HFFc6 (cell line): ENCODE measurements around the gene ELL3. TPM values are rescaled to one million over a fixed set of nuclear protein-coding genes. Genes with fewer than 3 reads are reported as not detected.

Experiments
- DNase-seq: peaks from one replicate; pipeline ENCODE4 v3.0.0-alpha.2; 2018
- H3K27ac Mint-ChIP-seq: 2 replicates; pipeline ENCODE4 v1.8.0; 2020; ENCODE audit warnings: mild to moderate bottlenecking, mixed read lengths
- H3K27me3 Mint-ChIP-seq: 2 replicates; pipeline ENCODE4 v1.8.0; 2021; ENCODE audit warnings: mild to moderate bottlenecking, moderate library complexity, mixed read lengths; ENCODE audit not compliant: insufficient read depth
- H3K36me3 Mint-ChIP-seq: 2 replicates; pipeline ENCODE4 v1.8.0; 2021; ENCODE audit warnings: low read depth, mixed read lengths
- H3K4me1 Mint-ChIP-seq: 2 replicates; pipeline ENCODE4 v1.8.0; 2020; ENCODE audit warnings: low read depth, mixed read lengths
- H3K4me3 Mint-ChIP-seq: 2 replicates; pipeline ENCODE4 v1.8.0; 2020; ENCODE audit warnings: mild to moderate bottlenecking, moderate library complexity, mixed read lengths
- H3K9me3 Mint-ChIP-seq: 2 replicates; pipeline ENCODE4 v1.8.0; 2020; ENCODE audit warnings: mild to moderate bottlenecking, mixed read lengths
- CTCF ChIP-seq: fragments of 200-600 bp; sonication (generic); IDR thresholded peaks from 2 replicates; pipeline ENCODE4 v1.5.0; 2021; ENCODE audit warnings: antibody characterized with exemption, mild to moderate bottlenecking
- total RNA-seq, 6 experiments: library from RNA; stranded (reverse); fragmentation: NEBNext Ultra II Directional; extraction: Animal tissue kit (Norgen Biotek cat#: 25700); gene quantifications; 2 replicates in 1 of 6; 3 replicates in 5 of 6; pipeline ENCODE4 v1.2.3, GENCODE V29; 2021

The ELL3 gene
- total RNA-seq, 6 experiments from 2014 or later, result 0.91 to 1.5 (median 1.1) TPM

GRCh38 chr15:43793647-43794046 lies 16.9 kb upstream of the ELL3 start:
- H3K4me3 Mint-ChIP-seq, result peak overlapping the region; percentile 98
- DNase-seq, result no peak
- TF ChIP-seq CTCF, result no peak
- H3K27me3 Mint-ChIP-seq, result peaks cover 11% of the 10 kb centered on the region
- H3K27ac Mint-ChIP-seq, result peak overlapping the region; percentile 98
- peaks cover 54% of the 10 kb centered on the region for H3K36me3 Mint-ChIP-seq
- peaks cover 61% of the 10 kb centered on the region for H3K4me1 Mint-ChIP-seq
- H3K9me3 Mint-ChIP-seq, result no peaks in the 10 kb centered on the region

- Mint-ChIP-seq H3K36me3 (peaks cover 49% of the 10 kb centered on the region), H3K4me3 (peak overlapping the region; percentile 98), H3K9me3 (no peaks in the 10 kb centered on the region), H3K4me1 (peaks cover 54% of the 10 kb centered on the region), H3K27me3 (peaks cover 11% of the 10 kb centered on the region), H3K27ac (peak overlapping the region; percentile 98)
- TF ChIP-seq CTCF, result peak; percentile 50
- DNase-seq, result no peak
Observed at GRCh38 chr15:43792761-43793476, 16.2 kb upstream of the ELL3 start.

DNA sequence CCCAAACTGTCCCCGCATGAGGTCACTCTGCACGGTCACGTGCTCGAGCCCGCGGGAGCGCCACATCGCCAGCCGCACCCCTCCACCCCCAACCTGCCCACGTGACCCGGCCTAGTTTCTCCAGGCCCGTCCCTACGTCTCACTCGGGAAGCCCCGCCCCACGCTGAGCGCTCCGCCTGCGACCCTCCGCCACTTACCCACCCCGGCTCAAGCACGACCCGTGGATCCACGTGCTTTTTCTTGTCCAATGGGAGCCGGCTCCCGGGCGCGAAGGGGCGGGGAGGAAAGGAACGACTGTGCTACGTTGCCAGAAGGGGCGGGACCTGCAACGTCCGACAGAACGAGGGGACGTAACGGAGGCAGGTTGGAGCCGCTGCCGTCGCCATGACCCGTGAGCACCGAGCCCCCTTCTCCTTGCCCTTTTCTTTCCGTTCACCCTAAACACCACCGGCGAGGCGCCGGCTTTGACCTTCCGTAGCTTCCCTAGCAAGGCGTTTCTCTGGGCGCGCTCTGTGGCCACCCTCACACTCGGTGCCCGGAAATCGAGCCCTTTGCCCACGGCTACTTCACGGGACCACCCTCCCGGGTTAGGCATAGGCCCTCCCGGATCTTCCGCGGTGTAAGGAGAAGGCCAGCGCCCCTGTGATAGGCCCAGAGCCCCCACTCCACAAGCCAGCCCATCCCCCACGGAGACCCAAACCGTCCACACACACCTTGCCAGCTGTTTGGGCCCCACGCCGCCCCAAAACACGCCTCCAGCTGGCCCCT lies 15.4 kb upstream of the ELL3 start, which contains the start of gene SERF2:
Gene SERF2 (plus strand): TSS at position 328 of the 768 bp plus-strand sequence. CDS start 57 bp downstream, at position 385.
- Mint-ChIP-seq H3K27me3 (peaks cover 11% of the 10 kb centered on the region), H3K27ac (peak within 1 kb of the TSS; percentile 98), H3K9me3 (no peaks in the 10 kb centered on the region), H3K4me3 (peak within 1 kb of the TSS; percentile 98), H3K4me1 (peaks cover 47% of the 10 kb centered on the region), H3K36me3 (peaks cover 49% of the 10 kb centered on the region)
- peak; percentile 99 for DNase-seq
- TF ChIP-seq CTCF, result no peak

DNA sequence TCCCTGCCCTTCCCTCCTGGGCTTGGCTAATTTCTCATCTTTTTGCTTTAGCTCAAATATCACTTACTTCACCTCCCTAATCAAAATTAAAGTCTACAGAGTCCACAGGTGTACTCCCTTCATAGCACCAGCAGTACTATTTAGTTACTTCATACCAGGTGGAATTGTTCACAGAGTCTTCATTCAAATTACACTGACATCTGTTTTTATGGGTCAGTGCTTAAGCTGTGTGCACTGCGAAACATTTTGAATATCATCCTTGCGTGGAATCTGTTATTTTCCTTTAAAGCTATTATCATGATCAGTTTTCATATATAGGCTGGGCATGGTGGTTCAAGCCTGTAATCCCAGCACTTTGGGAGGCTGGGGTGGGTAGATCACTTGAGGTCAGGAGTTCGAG lies 12.6 kb upstream of the ELL3 start:
- Mint-ChIP-seq H3K27ac (no peak overlapping the region), H3K27me3 (peaks cover under 1% of the 10 kb centered on the region), H3K36me3 (peaks cover 23% of the 10 kb centered on the region), H3K9me3 (no peaks in the 10 kb centered on the region), H3K4me3 (no peak overlapping the region), H3K4me1 (peaks cover 19% of the 10 kb centered on the region)
- no peak for TF ChIP-seq CTCF
- DNase-seq, result no peak

GRCh38 chr15:43779016-43779415 lies 2.2 kb upstream of the ELL3 start:
- no peaks in the 10 kb centered on the region for H3K36me3 Mint-ChIP-seq
- no peaks in the 10 kb centered on the region for H3K27me3 Mint-ChIP-seq
- TF ChIP-seq CTCF, result no peak
- H3K9me3 Mint-ChIP-seq, result no peaks in the 10 kb centered on the region
- no peak overlapping the region for H3K27ac Mint-ChIP-seq
- peaks cover 15% of the 10 kb centered on the region for H3K4me1 Mint-ChIP-seq
- H3K4me3 Mint-ChIP-seq, result no peak overlapping the region
- no peak for DNase-seq
